NT2/D1 (cell line): ENCODE measurements around the gene MYO3B.

ENCODE experiments used
- DNase-seq: peaks from one replicate; pipeline ENCODE4 v3.0.0-alpha.2; 2011; ENCODE audit warnings: low read depth, low spot score
- H3K27me3 ChIP-seq: 2 replicates; pipeline ENCODE4 v1.6.0; 2011; ENCODE audit warnings: mild to moderate bottlenecking; ENCODE audit not compliant: insufficient read length, insufficient read depth
- H3K36me3 ChIP-seq: 2 replicates; pipeline ENCODE4 v1.6.1; 2011; ENCODE audit warnings: mild to moderate bottlenecking, low read length, mixed read lengths; ENCODE audit not compliant: insufficient read depth, insufficient read length
- H3K4me1 ChIP-seq: 2 replicates; pipeline ENCODE4 v1.5.1; 2011; ENCODE audit not compliant: insufficient read depth, insufficient read length
- H3K4me3 ChIP-seq: 2 replicates; pipeline ENCODE4 v1.5.1; 2011; ENCODE audit warnings: low read depth; ENCODE audit not compliant: insufficient read length
- H3K9ac ChIP-seq: 2 replicates; pipeline ENCODE4 v1.6.0; 2011; ENCODE audit warnings: low read depth; ENCODE audit not compliant: insufficient read length
- H3K9me3 ChIP-seq: 2 replicates; pipeline ENCODE4 v1.5.1; 2011; ENCODE audit warnings: mild to moderate bottlenecking, low read length; ENCODE audit not compliant: insufficient read depth
- SUZ12 ChIP-seq: IDR thresholded peaks from 2 replicates; pipeline ENCODE4 v1.6.1; 2011; ENCODE audit not compliant: insufficient read length, insufficient read depth; ENCODE audit errors: extremely low read depth
- YY1 ChIP-seq: IDR thresholded peaks from 2 replicates; pipeline ENCODE4 v1.6.1; 2011; ENCODE audit not compliant: insufficient read length, insufficient read depth
- ZNF274 ChIP-seq: IDR thresholded peaks from 2 replicates; pipeline ENCODE4 v1.6.1; 2011; ENCODE audit warnings: mild to moderate bottlenecking, low read depth, low read length

MYO3B gene

DNA sequence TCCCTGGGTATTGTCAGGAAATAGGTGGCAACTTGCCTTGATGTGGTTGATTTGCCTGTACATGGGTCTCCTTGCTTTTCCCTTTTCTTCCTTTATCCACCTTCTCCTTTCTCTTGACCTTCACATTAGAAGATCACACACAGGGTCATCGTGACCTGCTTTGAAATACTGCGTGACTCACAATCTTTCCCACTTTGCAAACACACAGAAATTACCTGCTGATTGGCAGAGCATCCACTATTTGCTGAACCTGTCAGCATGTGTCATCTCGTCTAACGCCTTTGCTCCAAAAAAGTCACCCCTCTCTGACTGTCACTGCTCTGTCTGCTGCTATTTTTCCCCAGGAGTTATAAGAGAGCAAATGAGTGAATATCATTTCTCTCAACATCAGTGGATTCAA, 60.8 kb downstream of the MYO3B start:
- H3K9ac ChIP-seq, result no peak overlapping the region
- no peaks in the 10 kb centered on the region for H3K9me3 ChIP-seq
- no peaks in the 10 kb centered on the region for H3K27me3 ChIP-seq
- no peak overlapping the region for H3K4me3 ChIP-seq
- TF ChIP-seq ZNF274, result no peak
- TF ChIP-seq YY1, result no peak
- no peak for TF ChIP-seq SUZ12
- no peak for DNase-seq
- no peaks in the 10 kb centered on the region for H3K4me1 ChIP-seq
- H3K36me3 ChIP-seq, result no peaks in the 10 kb centered on the region

DNA sequence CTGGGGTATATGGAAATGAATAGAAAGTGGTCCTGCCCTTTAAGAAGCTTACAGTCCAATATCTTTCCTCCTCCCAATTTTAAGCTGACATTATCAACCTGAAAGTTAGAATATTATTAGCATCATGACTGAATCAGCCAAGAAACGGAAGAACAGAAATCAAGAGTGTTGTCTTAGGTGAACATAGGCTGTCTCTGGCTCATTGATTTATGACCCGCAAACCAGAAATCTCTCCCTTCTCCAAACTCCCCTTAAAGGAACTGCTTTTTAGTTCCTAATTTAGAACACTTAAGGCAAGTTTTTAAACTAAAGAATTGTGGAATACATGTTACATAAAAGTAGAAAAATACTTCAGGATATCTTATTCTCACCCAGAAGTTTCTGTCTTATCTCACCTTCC, 62.7 kb downstream of the MYO3B start:
- Histone ChIP-seq H3K4me3 (no peak overlapping the region), H3K36me3 (no peaks in the 10 kb centered on the region), H3K9me3 (no peaks in the 10 kb centered on the region), H3K4me1 (no peaks in the 10 kb centered on the region), H3K9ac (no peak overlapping the region), H3K27me3 (no peaks in the 10 kb centered on the region)
- TF ChIP-seq SUZ12 (no peak), ZNF274 (no peak), YY1 (no peak)
- DNase-seq, result no peak

DNA sequence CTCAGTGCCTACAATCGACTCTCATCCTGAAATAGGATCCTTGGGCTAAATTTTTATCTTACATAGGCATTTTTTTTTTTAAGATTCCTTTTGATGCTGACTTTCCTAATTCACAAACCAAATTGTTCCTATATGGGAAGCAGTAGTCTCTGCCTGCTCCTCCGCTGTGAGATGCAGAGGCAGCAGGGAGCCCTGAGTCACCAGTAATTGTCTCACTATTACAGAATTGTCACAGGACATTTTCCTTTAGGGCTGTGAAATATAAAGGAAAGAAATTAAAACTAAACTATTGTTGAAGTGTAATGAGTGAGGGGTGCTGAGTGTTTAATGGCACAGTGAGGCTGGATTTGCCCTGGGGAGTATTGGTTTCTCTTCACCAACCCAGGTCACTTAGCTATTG, 63.8 kb downstream of the MYO3B start:
- DNase-seq, result no peak
- no peak overlapping the region for H3K4me3 ChIP-seq
- no peaks in the 10 kb centered on the region for H3K9me3 ChIP-seq
- no peaks in the 10 kb centered on the region for H3K36me3 ChIP-seq
- TF ChIP-seq ZNF274, result no peak
- TF ChIP-seq YY1, result no peak
- no peak for TF ChIP-seq SUZ12
- H3K4me1 ChIP-seq, result no peaks in the 10 kb centered on the region
- no peaks in the 10 kb centered on the region for H3K27me3 ChIP-seq
- no peak overlapping the region for H3K9ac ChIP-seq

DNA sequence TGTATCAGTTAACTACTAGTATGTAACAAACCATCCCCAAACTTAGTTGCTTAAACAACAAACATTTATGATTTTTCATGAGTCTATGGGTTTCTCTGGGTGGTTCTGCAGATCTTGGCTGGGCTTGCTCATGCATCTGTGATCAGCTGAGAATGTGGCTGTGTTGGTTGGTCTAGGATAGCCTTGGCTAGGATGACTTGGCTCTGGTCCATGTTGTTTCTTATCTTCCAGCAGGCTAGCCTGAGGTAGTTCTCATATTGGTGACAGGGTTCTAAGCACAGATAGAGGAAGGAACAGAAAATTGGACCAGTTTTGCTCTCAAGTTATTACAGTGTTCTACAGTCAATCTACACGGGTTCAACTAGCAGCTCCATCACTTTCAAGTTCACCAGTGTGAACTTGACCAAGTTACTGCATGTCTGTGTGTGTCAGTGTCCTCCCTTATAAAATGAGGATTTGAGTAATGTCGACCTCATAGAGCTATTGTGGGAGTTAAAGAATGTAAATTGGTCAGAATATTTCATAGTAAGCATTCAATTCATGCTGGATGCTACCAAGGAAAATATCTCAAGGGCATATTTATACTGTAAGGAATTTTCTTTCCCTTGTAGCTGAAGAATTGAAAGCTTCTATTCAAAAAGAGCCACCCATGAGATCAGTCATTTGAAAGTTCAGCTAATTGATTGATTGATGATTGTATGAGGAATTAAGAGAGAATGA, 65.3 kb downstream of the MYO3B start:
- no peak for DNase-seq
- Histone ChIP-seq H3K9me3 (no peaks in the 10 kb centered on the region), H3K36me3 (no peaks in the 10 kb centered on the region), H3K9ac (no peak overlapping the region), H3K4me1 (no peaks in the 10 kb centered on the region), H3K4me3 (no peak overlapping the region), H3K27me3 (no peaks in the 10 kb centered on the region)
- TF ChIP-seq ZNF274 (no peak), YY1 (no peak), SUZ12 (no peak)

DNA sequence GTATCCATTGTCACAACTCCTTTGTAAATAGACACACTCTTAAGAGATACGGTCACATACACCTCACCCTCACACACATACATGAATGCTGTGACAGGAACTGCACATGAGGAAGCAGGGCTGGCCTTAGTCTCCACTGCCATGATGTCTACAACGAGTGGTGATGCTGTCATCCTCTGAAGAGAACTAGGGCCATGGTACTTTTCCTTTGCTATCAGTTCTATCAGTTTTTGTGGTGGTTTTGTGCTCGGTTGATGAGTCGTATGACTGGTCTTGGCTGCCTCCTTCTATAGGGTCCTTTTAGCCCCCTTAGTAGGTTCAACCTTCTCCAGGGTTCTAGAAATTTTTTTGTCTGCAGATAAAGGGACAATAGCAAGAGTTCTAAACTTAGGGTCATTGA, 66.0 kb downstream of the MYO3B start:
- Histone ChIP-seq H3K4me3 (no peak overlapping the region), H3K36me3 (no peaks in the 10 kb centered on the region), H3K27me3 (no peaks in the 10 kb centered on the region), H3K9me3 (no peaks in the 10 kb centered on the region), H3K9ac (no peak overlapping the region), H3K4me1 (no peaks in the 10 kb centered on the region)
- TF ChIP-seq SUZ12 (no peak), YY1 (no peak), ZNF274 (no peak)
- no peak for DNase-seq

DNA sequence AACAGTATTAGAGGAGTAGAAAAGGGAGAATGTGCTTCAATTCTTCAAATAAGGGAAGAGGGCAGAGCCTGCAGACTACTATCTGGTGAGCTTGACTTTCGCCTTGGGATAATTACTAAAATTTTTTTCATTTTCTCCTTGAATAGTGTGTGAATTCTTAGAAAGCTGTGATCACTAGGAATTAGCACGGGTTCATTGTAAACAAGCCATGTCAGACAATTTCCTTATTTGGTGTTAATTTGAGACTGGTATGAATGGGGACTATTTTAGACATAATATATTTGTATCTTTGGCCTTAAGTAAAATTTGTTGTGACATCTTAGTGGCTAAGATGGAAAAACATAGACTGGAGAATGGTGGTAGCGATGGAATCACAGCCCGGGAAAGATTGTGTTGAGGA, 66.6 kb downstream of the MYO3B start:
- Histone ChIP-seq H3K27me3 (no peaks in the 10 kb centered on the region), H3K36me3 (no peaks in the 10 kb centered on the region), H3K4me3 (no peak overlapping the region), H3K9ac (no peak overlapping the region), H3K4me1 (no peaks in the 10 kb centered on the region), H3K9me3 (no peaks in the 10 kb centered on the region)
- no peak for DNase-seq
- TF ChIP-seq ZNF274 (no peak), YY1 (no peak), SUZ12 (no peak)

DNA sequence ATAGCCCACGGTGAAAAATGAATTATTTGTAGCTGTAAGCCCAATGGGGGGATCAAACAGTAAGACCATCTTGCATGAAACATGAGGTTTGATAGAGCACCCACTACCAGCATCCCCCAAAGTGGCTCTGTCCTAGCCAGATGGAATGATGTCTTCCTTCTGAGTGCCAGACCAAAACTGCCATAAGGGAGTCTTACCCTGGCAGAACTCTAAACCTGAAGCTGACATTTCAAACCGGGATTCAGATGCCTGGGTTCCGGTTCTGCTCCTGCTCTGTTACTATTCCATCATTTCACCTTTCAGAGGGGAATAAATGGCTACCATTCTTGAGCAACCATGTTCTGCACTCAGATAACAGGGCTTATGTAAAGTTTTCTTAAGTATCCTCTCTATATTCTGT, 67.4 kb downstream of the MYO3B start:
- DNase-seq, result no peak
- no peak overlapping the region for H3K9ac ChIP-seq
- no peaks in the 10 kb centered on the region for H3K4me1 ChIP-seq
- no peak for TF ChIP-seq SUZ12
- no peak for TF ChIP-seq ZNF274
- TF ChIP-seq YY1, result no peak
- H3K36me3 ChIP-seq, result no peaks in the 10 kb centered on the region
- no peak overlapping the region for H3K4me3 ChIP-seq
- no peaks in the 10 kb centered on the region for H3K9me3 ChIP-seq
- H3K27me3 ChIP-seq, result no peaks in the 10 kb centered on the region

DNA sequence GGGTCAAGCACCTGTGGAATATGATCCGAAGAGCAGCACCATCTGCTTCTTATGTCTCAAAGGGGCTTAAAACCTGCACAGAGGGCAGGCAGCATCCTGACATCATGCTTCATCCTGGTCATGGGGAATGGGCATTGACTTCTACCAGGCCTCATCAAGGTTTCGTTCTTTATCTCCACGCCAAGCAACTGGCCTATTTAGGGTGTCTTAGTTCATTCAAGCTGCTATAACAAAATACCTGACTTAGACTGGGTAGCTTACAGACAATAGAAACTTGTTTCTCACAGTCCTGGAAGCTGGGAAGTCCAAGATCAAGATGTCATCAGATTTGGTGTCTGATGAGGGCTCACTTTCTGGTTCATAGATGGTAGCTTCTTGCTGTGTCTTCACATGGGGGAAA, 69.4 kb downstream of the MYO3B start:
- Histone ChIP-seq H3K27me3 (no peaks in the 10 kb centered on the region), H3K36me3 (no peaks in the 10 kb centered on the region), H3K4me1 (no peaks in the 10 kb centered on the region), H3K9me3 (no peaks in the 10 kb centered on the region), H3K4me3 (no peak overlapping the region), H3K9ac (no peak overlapping the region)
- TF ChIP-seq ZNF274, result no peak
- no peak for TF ChIP-seq YY1
- TF ChIP-seq SUZ12, result no peak
- no peak for DNase-seq
